Measurements from ENCODE around the gene NEK11. TPM values are rescaled to one million over a fixed set of nuclear protein-coding genes. Genes with fewer than 3 reads are reported as not detected.

Gene NEK11
- total RNA-seq = 3.8 TPM
- long read RNA-seq, partial matches to known transcripts = 0 of 6 reads
- long read RNA-seq, other reads (novel, unspliced or antisense) = 6 of 6 reads

DNA sequence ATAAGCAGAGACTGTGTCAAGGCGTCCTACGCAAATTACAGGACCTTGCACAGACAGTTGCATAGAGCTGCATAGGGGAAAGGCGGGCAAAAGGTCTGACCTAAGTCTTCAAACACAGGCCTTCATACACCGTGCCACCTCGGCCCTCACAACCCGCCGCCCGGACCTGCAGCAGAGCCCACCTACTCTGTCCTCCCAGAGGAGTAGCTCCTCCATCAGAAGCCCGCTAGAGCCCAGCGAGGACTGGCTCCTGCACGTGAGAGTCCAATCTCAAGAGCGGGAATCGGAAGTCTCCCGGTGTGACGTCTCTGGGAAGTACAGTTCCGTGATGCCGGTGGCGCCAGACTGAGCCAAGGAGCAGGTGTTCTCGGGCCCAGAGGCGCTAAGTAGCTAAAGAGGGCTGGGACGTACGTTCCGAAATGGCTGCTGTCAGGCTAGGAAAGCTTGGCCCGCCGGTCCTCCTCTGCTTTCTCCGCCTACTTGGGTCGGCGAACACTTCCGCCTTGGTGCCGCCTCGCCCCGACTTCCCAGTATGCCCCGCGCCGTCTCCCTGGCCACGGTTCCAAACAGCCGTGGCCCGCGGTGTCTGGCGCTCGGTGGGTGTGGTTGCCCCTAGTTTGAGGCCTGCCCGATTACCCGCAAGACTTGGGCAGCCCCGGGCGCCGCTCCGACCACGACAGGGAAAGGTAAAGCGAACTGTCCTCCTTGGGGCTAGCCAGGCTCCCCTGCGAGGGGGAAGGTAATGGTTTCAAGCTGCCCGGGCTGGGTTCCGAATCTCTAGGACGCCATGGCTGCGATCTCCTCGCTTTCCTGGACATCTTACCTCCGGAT is at the start of gene NEK11, which contains the start of gene ASTE1:
Gene NEK11, plus strand, starts transcription at position 557 of the 831 bp plus-strand sequence. CDS start 2,832 bp downstream, outside the sequence.
Gene ASTE1, minus strand, starts transcription at position 505 of the 831 bp plus-strand sequence. CDS start 1,519 bp downstream, outside the sequence.
- intact Hi-C loops (cut with DNase I) = no loop called here
- H3K36me3 ChIP-seq = peaks cover 10% of the 10 kb centered on the region
- peak; percentile 99 for ATAC-seq

DNA sequence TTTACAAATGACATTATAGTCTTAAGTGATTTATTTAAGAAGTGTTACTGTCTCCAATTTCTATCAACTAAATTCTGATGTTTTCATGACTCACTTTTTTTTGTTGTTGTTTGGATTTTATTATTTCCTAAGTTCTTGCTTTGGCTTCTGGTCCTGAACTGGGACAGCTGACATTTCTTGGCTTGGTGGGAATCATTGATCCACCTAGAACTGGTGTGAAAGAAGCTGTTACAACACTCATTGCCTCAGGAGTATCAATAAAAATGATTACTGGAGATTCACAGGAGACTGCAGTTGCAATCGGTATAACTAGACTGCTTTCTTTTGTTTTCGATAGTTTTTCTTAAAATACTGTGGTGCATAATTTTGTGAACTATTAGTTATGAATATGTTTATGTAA is 47.6 kb upstream of the NEK11 start:
- DNase-seq = no peak
- Histone ChIP-seq H3K4me3 (no peak overlapping the region), H3K27ac (no peak overlapping the region), H3K9me3 (no peaks in the 10 kb centered on the region), H3K36me3 (peaks cover 47% of the 10 kb centered on the region), H3K27me3 (no peaks in the 10 kb centered on the region), H3K4me1 (no peaks in the 10 kb centered on the region)
- intact Hi-C loops (cut with DNase I) = no loop called here
- no peak for ATAC-seq
- no peak for TF ChIP-seq CTCF (IDR thresholded peaks at IDR 0.05)

More for the DNA sequence above, at the start of gene NEK11, which contains the start of gene ASTE1:
- H3K27ac ChIP-seq = peak within 1 kb of the TSS; percentile 95
- peak within 1 kb of the TSS; percentile 76 for H3K4me3 ChIP-seq
- DNase-seq = peak; percentile 96
- H3K9me3 ChIP-seq = no peaks in the 10 kb centered on the region
- H3K27me3 ChIP-seq = no peaks in the 10 kb centered on the region
- TF ChIP-seq CTCF (IDR thresholded peaks at IDR 0.05) = no peak
- peaks cover 32% of the 10 kb centered on the region for H3K4me1 ChIP-seq

DNA sequence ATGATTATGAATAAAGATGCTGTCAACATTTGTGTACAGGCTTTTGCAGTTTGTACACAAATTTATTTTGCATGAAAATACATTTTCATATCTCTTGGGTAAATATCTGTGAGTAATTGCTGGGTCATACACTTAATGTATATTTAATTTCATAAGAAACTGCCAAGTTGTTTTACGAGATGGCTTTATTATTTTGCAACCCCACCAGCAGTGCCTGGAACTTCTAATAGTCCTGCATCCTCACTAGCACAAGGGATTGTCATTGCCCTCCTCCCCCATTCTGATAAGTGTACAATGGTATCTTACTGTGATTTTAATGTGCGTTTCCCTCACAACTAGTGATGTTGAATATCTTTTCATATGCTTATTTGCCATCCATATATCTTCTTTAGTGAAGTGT is 45.2 kb upstream of the NEK11 start:
- TF ChIP-seq CTCF (IDR thresholded peaks at IDR 0.05) = no peak
- intact Hi-C loops (cut with DNase I) = no loop called here

GRCh38 chr3:130990282-130990681 is 36.4 kb upstream of the NEK11 start:
- Histone ChIP-seq H3K9me3 (no peaks in the 10 kb centered on the region), H3K27me3 (no peaks in the 10 kb centered on the region), H3K36me3 (peaks cover 28% of the 10 kb centered on the region), H3K27ac (no peak overlapping the region), H3K4me3 (no peak overlapping the region), H3K4me1 (no peaks in the 10 kb centered on the region)
- no peak for ATAC-seq
- intact Hi-C loops (cut with DNase I) = no loop called here
- no peak for DNase-seq
- no peak for TF ChIP-seq CTCF (IDR thresholded peaks at IDR 0.05)

More for the DNA sequence above, 45.2 kb upstream of the NEK11 start:
- no peak for DNase-seq
- Histone ChIP-seq H3K4me3 (no peak overlapping the region), H3K4me1 (no peaks in the 10 kb centered on the region), H3K36me3 (peaks cover 34% of the 10 kb centered on the region), H3K27ac (no peak overlapping the region), H3K27me3 (no peaks in the 10 kb centered on the region), H3K9me3 (no peaks in the 10 kb centered on the region)
- no peak for ATAC-seq

DNA sequence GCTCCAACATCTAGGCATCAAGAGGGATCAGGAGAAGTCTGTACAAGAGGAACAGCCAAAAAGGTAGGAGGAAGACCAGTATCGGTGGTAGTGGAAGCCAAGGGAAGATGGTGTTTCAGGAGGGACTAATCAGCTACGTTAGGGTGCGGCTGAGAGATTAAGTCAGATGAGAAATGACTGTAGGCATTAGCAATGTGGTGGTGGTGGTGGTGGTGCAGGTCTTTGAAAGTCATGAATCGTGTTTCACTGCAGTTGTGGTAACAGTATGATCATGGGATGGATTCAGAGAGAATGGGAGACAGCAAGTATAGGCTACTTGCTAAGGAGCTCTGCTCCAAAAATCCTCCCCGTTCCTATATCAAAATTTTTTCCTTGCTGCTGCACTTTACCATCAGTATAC is 35.6 kb upstream of the NEK11 start:
- no peaks in the 10 kb centered on the region for H3K4me1 ChIP-seq
- no peak overlapping the region for H3K4me3 ChIP-seq

More for the DNA sequence above, 35.6 kb upstream of the NEK11 start:
- no peak overlapping the region for H3K27ac ChIP-seq
- no peaks in the 10 kb centered on the region for H3K27me3 ChIP-seq
- peaks cover 33% of the 10 kb centered on the region for H3K36me3 ChIP-seq
- no peak for DNase-seq
- intact Hi-C loops (cut with DNase I) = no loop called here
- no peak for ATAC-seq
- no peaks in the 10 kb centered on the region for H3K9me3 ChIP-seq
- no peak for TF ChIP-seq CTCF (IDR thresholded peaks at IDR 0.05)

Measured in upper lobe of right lung (tissue), 1 donor.